UCSD-AML1 (cell line): Measurements from ENCODE around the gene SS18L1.
A peak's percentile ranks its signal among the peaks of the same experiment; 100 is the strongest.

ENCODE experiments used
- DNase-seq: peaks from one replicate; lab custom pipeline; 2025; ENCODE audit not compliant: unreplicated experiment; lab: John Stamatoyannopoulos, UW

SS18L1 gene

DNA sequence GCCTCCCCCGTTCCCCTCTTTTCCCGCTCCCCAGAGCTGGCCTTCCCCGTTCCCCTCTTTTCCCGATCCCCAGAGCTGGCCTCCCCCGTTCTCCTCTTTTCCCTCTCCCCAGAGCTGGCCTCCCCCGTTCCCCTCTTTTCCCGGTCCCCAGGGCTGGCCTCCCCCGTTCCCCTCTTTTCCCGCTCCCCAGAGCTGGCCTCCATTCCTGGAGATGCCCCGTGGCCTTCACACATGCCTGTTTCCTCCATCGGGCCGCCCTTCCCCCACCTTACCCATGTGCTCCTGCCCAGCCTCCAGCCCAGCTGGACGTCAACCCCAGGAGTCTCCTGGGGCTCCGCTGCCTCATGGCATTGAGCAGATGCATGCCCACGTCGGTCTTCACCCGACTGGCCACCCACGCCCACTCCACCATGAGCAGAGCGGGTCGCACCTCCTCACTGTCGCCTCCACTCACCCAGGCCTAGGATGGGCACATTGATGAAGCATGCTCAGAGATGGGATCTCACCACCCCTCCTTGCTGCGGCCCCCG lies 8.3 kb downstream of the SS18L1 start:
- no peak for DNase-seq

DNA sequence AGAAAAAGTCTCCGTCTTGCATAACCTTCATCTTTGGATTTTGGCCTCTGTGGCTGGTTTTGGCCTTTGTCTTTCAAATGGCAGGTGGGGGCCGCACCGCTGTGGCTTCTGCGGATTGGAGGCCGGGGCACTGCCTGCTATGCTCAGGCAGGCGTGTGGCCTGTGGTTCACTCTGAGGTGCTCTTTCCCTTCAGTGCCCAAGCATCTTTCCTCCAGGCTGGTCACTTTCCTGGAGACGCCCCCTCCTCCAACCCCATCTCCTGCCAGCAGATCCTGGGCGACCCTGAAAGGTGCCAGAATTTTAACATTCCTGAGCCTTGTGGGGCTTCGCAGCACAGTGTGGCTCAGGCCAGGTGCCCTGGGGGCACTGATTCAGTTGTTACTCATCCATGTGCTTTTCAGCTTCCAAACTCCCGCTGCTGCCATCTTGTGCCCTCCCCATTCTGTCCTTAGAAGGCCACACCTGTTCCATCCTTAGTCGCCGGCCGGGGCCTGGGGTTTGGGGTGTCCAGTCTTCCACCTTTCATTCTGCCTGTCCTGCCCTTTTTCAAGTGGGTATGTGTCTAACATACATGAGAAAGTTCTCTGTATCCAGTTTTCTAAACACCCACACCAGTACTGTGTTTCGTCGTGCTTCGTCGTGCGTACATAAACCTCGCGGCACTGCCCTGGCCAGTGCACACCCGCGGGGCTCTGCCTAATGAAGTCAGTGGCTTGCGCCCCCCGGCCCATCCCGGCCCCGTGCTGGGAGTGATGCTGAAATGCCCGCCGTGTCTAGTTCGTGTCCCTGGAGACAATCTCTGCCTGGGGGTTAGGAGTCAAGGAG lies 12.1 kb downstream of the SS18L1 start:
- no peak for DNase-seq

DNA sequence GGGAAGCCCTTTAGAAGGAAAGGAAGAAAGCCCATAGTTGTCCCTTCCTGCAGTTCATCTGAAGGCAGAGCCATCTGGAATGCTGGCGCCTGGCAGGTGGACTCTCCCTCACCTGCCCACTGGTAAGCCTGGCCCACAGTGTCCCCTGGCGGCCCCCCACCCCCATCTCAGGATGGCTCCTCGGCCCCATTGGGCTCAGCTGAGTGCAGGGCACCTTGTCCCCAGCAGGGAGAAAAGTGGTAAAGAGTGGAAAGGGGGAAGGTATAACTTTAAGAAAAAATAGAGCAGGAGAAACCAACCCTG lies 12.6 kb downstream of the SS18L1 start:
- no peak for DNase-seq

DNA sequence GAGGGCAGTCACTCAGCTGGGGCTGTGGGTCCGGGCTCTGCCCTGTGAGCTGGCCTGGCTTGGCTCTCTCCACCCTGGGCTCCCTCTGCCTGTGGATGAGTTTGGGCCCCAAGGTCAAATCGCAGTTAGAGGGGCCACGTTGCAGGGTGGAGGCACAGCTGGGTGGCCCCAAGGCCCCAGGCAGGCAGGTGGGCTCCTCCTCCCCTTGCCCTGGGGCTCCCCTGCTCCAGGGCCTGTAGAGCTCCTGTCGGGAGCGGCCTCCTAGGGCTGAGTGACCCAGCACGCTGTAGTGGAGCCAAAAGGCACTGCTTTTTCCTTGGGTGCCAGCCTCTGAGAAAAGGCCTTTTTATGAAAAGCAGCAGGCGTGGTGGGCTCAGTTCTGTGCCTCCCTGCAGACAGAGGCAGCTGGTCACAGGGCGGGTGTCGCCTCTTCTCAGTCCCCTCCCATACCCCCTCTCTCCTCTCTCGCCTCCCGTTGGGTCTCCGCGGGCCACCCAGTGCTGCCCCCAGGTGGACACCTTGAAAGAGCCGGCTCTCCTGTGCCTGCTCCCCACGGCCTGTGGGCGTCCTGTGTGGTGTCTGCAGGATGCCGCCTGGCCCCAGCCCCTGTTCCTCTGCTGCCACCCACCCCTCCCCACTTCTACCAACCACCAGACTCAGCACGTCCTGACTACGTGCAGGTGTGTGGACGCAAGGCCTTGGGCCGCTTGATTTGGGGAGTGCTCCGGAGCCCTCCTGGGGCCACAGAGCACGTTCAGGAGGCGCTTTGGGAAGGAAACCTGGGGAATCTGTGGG lies 13.2 kb downstream of the SS18L1 start:
- DNase-seq, result peak; percentile 68

DNA sequence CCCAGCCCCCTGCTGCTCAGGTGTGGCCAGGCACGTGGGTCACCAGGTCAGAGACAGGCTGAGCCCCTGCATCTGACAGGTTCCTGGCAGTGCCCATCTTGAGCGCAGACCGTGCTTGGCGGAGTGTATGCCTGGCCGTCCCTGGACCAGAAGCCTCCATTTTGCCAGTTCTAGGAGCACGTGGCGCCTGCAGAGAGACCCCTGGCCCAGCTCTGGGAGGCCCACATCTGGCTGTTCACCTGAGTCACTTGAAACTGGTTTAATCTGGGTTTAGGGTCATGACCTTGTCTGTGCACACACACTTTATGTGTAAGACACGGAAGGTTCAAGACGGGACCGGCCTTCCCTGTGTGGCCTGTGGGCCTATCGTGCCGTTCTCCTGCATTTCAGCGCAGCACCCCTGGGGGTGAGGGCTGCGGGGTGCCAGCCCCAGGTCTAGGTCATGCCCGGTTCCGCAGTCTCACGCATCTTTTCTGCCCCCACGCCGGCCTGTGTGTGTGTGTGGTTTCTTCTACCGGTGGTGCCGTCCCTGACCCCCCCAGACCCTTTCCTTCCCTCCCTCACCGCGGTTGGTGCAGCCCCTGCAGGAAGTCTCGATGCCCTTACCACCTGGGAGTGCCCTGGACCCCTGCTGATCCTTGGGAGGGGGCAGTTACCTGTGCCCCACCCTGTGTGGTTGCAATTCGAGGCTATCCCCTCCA lies 14.0 kb downstream of the SS18L1 start:
- DNase-seq, result no peak

DNA sequence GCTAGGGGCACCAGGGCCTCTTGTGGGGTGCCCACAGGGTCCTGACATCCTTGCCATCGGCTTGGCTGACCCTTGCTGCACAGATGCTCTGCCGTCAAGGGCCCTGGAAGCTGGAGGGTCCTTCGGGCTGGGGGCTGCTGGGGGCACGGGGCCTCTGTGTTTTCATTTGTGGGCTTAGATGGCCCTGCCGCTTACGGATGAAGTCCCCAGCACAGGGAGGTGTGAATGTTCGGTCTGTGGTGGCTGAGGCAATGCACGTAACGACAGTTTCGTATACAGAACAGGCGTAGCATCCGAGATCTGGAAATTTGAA lies 14.5 kb downstream of the SS18L1 start:
- DNase-seq, result no peak

DNA sequence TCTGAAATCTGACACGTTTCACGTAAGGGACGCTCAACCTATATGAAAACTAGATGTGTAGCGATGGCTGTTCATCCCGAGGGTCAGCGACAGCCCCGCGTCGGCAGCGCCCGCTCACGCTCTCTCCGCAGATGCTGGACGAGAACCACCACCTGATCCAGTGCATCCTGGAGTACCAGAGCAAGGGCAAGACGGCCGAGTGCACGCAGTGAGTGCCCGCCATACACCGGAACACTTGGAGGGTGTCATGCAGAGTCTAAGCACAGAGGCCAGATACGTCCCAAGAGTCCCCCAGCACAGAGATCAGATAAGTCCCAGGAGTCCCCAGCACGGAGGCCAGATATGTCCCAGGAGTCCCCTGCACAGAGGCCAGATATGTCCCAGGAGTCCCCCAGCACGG lies 15.0 kb downstream of the SS18L1 start:
- no peak for DNase-seq

DNA sequence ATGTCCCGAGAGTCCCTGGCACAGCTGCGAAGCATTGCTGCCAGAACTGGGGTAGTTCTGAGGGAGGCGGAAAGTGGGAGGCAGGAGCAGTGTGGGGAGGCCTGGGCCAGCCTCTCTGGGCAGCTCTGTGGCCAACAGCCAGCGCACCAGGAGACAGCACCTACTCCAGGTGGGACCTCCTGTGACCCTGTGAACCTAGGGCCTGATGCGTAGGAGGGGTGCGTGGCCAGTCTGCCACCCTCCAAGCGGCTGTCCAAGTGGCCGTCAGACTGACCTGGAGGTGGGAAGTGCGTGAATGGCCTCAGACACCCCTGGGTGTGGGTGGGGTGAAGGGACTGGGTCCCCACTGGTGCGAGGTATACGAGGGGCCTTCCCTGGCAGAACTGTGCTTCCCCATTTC lies 15.5 kb downstream of the SS18L1 start:
- DNase-seq, result no peak

DNA sequence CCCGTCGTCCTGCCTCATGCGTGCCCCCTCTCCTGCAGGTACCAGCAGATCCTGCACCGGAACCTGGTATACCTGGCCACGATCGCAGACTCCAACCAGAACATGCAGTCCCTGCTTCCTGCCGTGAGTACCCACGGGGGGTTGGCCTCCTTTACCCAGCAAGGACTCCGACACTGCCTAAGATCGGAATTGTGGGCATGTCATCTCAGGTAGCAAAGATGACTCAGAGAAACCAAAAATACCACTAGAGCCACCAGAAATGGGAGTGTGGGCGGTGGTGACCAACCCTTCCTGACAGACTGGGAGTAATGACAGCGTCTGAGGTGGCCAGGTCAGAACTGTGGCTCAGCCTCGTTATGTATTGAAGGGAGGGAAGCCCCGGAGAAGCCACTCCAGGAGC lies 16.3 kb downstream of the SS18L1 start:
- DNase-seq, result no peak

DNA sequence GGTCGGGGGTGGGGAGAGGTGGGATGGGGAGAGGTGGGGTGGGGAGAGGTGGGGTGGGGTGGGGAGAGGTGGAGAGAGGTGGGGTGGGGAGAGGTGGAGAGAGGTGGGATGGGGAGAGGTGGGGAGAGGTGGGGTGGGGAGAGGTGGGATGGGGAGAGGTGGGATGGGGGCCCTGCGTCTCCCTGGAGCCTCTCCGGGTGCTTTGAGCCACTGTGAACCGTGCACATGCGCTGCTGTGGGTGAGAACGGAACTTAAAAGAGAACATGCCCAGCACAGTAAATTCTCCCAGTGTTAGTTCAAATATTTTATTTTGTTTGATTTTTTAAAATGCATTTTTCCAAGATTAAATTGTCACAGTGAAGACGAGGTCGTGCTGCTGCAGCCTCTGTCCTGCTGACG lies 16.7 kb downstream of the SS18L1 start:
- DNase-seq, result no peak

DNA sequence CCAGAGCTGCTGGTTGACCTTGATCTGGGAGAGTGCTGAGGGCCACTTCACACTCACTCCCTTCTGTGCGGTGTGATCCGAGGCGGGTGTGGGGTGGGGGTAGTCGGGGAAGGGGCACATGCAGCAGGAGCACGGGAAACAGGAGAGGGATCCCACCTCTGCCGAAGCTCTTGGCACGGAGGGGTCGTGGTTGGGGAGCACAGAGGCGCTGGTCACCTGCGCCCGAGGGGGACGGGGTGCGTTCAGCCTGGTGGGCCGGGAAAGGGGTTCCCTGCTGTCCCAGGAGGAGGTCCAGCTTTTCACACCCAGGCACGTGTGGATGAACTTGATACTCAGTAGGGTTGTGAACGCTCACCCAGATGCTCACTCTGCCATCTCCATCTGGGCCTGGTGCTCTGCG lies 17.3 kb downstream of the SS18L1 start:
- no peak for DNase-seq

DNA sequence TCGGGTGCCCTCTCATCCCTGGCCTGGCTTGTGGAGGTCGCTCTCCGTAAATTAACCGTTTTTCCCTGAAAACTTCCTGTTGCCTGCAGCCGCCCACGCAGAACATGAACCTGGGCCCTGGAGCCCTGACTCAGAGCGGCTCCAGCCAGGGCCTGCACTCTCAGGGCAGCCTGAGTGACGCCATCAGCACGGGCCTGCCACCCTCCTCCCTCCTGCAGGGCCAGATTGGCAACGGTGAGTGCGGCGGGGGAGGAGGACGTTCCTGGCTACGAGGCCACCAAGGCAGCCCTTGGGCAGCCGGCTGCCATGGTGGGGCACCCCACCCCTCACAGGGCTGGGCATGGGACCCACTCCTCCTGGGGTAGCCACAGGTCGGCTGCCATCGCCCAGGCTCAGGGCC lies 17.8 kb downstream of the SS18L1 start:
- DNase-seq, result no peak

DNA sequence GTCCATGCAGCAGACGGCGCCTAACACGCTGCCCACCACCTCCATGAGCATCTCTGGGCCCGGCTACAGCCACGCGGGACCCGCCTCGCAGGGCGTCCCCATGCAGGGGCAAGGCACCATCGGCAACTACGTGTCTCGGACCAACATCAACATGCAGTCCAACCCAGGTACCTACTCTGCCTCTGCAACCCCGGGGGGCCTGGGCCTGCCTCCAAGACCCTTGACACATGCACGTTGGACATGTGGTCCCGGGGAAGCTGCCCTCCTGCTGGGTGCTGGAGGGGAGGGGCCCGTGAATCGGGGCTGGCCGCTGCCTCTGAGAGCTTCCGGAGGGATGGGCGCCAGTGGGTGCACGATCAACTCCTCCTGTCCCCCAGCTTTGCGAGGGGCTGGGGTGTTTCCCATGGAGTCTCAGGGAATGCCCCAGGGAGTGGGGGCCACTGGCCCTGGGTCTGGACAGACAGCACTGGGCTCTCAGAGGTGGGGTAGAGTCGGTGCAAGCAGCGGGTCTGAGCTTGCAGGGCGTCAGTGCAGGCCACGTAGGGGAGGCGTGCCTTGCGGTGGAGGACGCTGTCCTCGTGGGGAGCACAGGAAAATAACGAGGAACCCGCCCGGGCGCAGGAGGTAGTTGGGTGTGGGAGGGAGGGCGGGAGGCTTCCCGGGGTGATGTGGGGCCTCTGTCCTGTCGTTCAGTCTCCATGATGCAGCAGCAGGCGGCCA lies 19.4 kb downstream of the SS18L1 start:
- no peak for DNase-seq

DNA sequence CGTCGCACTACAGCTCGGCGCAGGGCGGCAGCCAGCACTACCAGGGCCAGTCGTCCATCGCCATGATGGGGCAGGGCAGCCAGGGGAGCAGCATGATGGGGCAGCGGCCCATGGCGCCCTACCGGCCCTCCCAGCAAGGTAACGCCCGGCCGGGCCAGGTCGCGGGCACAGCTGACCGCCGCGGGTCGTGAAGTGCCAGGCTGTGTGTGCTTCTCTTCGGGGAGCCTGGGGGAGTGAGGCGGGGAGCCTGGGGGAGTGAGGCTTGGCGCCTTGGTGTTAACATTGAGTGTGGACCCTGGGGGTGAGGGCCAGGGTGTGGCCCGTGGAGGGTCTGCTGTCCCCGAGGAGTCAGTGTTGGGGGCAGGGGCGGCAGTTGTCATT lies 19.9 kb downstream of the SS18L1 start:
- no peak for DNase-seq

DNA sequence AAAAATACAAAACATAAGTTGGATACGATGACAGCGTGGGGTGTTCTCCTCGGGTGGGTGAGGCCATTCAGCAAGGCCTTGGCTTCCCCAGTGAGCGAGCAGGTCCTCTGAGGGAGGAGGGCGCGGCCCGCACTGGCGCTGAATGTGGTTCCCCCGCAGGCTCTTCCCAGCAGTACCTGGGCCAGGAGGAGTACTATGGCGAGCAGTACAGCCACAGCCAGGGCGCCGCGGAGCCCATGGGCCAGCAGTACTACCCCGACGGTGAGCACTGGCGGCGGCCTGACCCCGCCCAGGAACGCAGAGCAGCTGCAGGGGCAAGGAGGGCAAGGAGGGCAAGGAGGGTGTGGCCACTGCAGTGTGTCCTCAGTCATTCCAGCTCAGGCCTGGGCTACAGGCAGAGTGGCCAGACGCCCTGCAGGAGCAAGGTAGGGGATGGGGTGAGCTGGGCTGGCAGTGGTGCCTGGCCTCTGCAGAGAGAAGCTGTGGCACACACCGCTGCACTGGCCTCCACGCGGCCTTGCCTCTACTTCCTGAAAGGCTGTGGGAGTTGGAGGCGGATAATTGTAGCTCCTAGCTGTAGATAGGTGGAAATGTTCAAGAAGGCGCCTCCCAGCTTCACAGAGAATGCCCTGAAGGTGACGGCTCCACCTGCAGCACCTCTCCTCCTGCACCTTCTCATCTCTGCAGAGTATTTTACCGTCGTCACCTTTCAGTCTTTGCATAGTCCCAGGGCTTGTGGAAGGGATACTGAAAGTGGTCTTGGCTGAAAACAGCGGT lies 20.6 kb downstream of the SS18L1 start:
- no peak for DNase-seq

DNA sequence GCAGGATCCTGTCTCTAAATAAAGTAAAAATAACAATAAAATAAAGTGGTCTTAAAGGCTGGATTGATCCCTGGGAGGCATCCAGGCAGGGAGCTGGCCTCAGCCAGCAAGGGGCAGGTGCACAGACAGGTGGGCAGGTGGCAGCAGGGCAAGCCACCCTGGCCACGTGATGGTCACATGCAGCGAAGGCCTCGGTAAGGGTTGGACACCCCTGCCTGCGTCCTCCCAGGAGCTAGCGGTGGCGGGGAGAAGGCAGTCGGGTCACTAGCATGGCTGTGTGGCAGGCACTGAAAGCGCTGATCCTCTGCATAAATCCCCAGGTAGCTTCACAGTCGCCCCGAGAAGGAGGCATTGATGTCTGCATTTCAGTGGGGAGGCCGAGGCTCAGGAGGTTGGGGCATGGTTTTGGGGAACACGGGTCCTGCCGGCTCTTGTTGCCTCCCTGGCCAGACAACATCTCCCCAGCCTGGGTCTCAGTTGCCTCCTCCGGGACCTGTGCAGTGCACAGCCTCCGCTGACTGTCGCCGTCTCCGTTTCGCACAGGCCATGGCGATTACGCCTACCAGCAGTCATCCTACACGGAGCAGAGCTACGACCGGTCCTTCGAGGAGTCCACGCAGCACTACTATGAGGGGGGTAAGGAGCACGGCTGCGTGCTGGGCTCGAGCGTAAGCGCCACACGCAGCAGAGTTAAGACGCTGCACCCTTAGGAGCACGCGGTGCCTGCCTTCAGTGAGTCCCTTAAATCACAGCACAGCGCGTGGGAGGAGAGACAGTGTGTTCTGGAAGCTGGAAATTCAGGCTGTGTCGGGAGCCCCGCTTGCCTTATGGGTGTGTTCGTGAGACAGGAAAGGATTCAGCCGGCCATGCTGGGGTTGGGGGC lies 21.6 kb downstream of the SS18L1 start:
- no peak for DNase-seq

DNA sequence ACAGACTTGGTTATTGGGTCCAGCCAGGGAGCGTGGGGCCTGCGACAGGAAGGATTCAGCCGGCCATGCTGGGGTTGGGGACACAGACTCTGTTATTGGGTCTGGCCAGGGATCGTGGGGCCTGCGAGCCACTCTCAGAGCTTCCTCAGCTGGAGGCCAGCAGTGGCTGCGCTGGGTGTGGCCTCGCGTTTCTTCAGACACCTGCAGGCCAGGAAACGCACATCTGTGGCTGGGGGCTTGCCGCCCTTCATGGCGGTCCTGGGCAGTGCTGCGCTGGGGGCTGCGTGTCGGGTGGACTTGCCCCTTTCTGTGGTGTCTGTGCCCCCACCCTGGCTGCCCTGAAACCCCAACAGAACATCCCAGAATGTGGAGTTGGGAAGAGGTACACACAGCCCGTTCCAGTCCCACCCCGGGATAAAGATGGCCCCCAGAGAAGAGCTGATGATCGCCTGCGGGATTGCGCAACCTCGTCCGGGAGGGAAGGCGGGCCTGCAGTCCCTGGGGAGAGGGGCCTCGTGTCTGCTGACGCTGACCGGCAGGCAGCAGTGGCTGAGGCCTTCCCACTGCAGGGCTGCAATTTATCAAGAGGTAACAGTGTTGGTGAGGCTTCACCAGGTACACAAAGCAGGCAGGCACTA lies 22.3 kb downstream of the SS18L1 start:
- DNase-seq, result no peak

DNA sequence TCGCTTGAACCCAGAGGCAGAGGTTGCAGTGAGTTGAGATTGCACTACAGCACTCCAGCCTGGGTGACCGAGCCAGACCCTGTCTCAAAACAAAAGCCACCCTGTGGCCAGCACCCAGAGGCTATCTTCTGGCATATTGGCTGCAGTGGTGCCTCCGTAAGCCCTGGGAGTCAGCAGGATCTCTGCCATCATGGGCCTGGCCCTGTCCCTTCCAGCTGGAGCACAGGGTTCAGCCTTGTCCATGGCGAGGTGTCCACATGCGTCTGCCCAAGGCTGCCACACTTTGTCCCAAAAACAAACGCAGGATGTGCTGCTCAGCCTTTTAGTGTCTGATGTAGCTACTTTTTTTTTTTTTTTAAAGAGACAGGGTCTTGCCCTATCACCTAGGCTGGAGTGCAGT lies 23.9 kb downstream of the SS18L1 start:
- no peak for DNase-seq

DNA sequence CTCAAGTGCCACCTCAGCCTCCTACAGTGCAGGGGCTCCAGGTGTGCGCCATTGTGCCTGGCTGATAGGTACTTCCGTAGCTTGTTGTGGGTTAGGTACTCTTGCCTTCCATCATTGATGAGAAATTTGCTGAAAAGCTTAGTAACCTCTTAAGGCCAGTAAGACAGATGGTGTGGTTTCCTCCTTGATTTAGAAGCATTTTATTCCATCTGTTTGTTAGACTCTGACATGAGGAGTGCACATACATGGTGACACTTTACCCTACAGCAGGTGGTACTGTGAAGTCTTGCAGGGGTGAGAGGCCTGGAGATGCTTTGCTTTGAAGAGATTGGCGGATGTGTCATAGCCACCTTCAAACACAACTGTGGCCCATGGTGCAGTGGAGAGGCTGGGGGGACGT lies 24.5 kb downstream of the SS18L1 start:
- DNase-seq, result no peak
